HepG2 (cell line): ENCODE results near the gene MMP25. TPM values are rescaled to one million over a fixed set of nuclear protein-coding genes. Genes with fewer than 3 reads are reported as not detected.

ENCODE experiments used
- GPN1 ChIP-seq: sonication (generic); formaldehyde crosslinking; IDR thresholded peaks from 2 replicates; pipeline ENCODE4 v1.5.1; 2020; ENCODE audit warnings: missing genetic modification reagents, borderline replicate concordance
- KDM1A ChIP-seq: IDR thresholded peaks from 2 replicates; pipeline ENCODE4 v1.6.1; 2016; ENCODE audit warnings: missing compliant biosample characterization
- NFKBIZ ChIP-seq: IDR thresholded peaks from 2 replicates; pipeline ENCODE4 v1.6.1; 2018; ENCODE audit warnings: missing genetic modification reagents, missing compliant biosample characterization
- POLR2AphosphoS2 ChIP-seq: IDR thresholded peaks from 2 replicates; pipeline ENCODE4 v1.6.1; 2011; ENCODE audit warnings: low read depth, low read length, improper control_type of control experiment
- RBFOX2 ChIP-seq: fragments of 200-400 bp; formaldehyde crosslinking; IDR thresholded peaks from 2 replicates; pipeline ENCODE4 v1.6.1; 2017; ENCODE audit warnings: low read depth, mild to moderate bottlenecking, low read length
- REL ChIP-seq: sonication (generic); formaldehyde crosslinking; conservative IDR thresholded peaks from 2 replicates; pipeline ENCODE4 v1.8.0; 2022; ENCODE audit warnings: mild to moderate bottlenecking, missing genetic modification reagents, moderate library complexity
- RELA ChIP-seq: sonication (generic); formaldehyde crosslinking; IDR thresholded peaks from 2 replicates; pipeline ENCODE4 v1.4.0; 2020; ENCODE audit warnings: missing genetic modification reagents
- SYNCRIP ChIP-seq: fragments of 200-400 bp; formaldehyde crosslinking; IDR thresholded peaks from 2 replicates; pipeline ENCODE4 v1.6.1; 2018; ENCODE audit warnings: mild to moderate bottlenecking, low read depth, low read length; ENCODE audit not compliant: insufficient read depth
- TOE1 ChIP-seq: sonication (generic); formaldehyde crosslinking; IDR thresholded peaks from 2 replicates; pipeline ENCODE4 v1.4.0; 2020; ENCODE audit warnings: mild to moderate bottlenecking, missing genetic modification reagents
- ZBTB38 ChIP-seq: sonication (generic); formaldehyde crosslinking; IDR thresholded peaks from 2 replicates; pipeline ENCODE4 v1.5.1; 2020; ENCODE audit warnings: mild to moderate bottlenecking, missing genetic modification reagents
- ZC3H4 ChIP-seq: sonication (generic); formaldehyde crosslinking; IDR thresholded peaks from 2 replicates; pipeline ENCODE4 v1.4.0; 2020; ENCODE audit warnings: missing genetic modification reagents, borderline replicate concordance
- ZNF124 ChIP-seq: sonication (generic); formaldehyde crosslinking; IDR thresholded peaks from 2 replicates; pipeline ENCODE4 v1.4.0; 2020; ENCODE audit warnings: missing genetic modification reagents
- ZNF180 ChIP-seq: sonication (generic); formaldehyde crosslinking; IDR thresholded peaks from 2 replicates; pipeline ENCODE4 v1.4.0; 2020; ENCODE audit warnings: low read depth, missing genetic modification reagents, borderline replicate concordance
- ZNF337 ChIP-seq: sonication (generic); formaldehyde crosslinking; IDR thresholded peaks from 2 replicates; pipeline ENCODE4 v1.5.1; 2020; ENCODE audit warnings: missing genetic modification reagents, low read depth, mild to moderate bottlenecking, borderline replicate concordance
- ZNF451 ChIP-seq: sonication (generic); formaldehyde crosslinking; IDR thresholded peaks from 2 replicates; pipeline ENCODE4 v1.5.0; 2020; ENCODE audit warnings: mild to moderate bottlenecking, missing genetic modification reagents
- ZSCAN22 ChIP-seq: sonication (generic); formaldehyde crosslinking; IDR thresholded peaks from 2 replicates; pipeline ENCODE4 v1.4.0; 2020; ENCODE audit warnings: mild to moderate bottlenecking, missing genetic modification reagents
- polyA plus RNA-seq, 8 experiments: library from polyadenylated mRNA; depleted of rRNA in 3 of 8; stranded (reverse) in 7 of 8; unstranded in 1 of 8; fragments of >200 nt; fragmentation: Illumina TruSeq in 4 of 8; extraction: Trizol in 4 of 8; gene quantifications; 2 replicates each; pipeline versions ENCODE4 v1.2.1 to v1.2.3, GENCODE V29; 2011 to 2016; ENCODE audit warnings: low read depth in 4 of 8, missing spikeins in 1 of 8, mixed read lengths in 1 of 8; ENCODE audit not compliant: insufficient read depth in 1 of 8
- total RNA-seq, 5 experiments: library from RNA; depleted of rRNA; stranded (reverse); fragments of >200 nt; fragmentation: Illumina TruSeq; extraction: Trizol; gene quantifications; 2 replicates each; pipeline ENCODE4 v1.2.3, GENCODE V29; 2016; ENCODE audit warnings: low read depth in 1 of 5
- TF ChIP-seq, protein P1 (sequence below): IDR thresholded peaks from 2 replicates; pipeline ENCODE4 v1.6.1; 2016; ENCODE audit warnings: low read depth, control low read depth
- TF ChIP-seq, protein P2 (sequence below): sonication (generic); formaldehyde crosslinking; conservative IDR thresholded peaks from 2 replicates; pipeline ENCODE4 v1.8.0; 2022; ENCODE audit warnings: missing genetic modification reagents
- TF ChIP-seq, protein P3 (sequence below): sonication (generic); formaldehyde crosslinking; IDR thresholded peaks from 2 replicates; pipeline ENCODE4 v1.5.0; 2020; ENCODE audit warnings: mild to moderate bottlenecking, low read depth, missing genetic modification reagents, borderline replicate concordance
- TF ChIP-seq, protein P4 (sequence below): sonication (generic); formaldehyde crosslinking; IDR thresholded peaks from 2 replicates; pipeline ENCODE4 v1.4.0; 2020; ENCODE audit warnings: mild to moderate bottlenecking, missing genetic modification reagents, borderline replicate concordance

MMP25 gene
- total and polyA plus RNA-seq, 2 of the 13 experiments (the other 11 are each of a cell fraction or from before 2014, with no cell fraction given), result 0.04 to 0.08 TPM

DNA sequence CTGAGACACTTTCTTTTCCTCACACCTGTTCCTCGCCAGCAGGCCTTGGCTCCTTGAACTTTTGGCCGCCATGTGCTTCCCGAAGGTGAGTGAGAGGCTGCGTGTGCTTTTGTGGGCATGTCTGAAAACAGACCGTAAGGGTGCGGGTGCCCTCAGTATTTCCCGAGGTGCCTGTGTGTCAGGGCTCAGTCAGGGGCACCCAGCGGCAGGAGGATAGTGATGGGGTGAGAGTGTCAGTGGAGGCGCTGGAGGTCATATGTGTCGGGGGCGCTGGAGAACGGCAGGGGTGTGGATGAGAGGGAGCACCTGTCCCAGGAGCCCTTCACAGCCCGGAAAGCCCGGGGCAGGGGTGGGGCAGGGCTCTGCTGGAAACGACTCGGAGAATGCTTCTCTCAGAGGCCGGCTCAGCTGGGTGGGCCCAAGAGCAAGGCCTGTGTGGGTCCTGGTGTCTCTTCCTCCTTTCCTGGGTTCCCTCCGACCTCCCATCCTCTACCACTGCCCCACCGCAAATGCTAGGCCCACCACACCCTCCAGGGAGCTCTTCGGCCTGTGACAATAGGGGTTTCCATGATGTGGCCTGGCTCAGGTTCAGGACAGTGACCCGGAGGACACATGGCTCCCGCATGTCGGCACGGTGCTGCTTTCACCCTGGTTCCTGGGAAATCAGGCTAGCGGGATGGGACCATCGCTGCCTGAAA, 19.5 kb downstream of the MMP25 start (continued):
- TF ChIP-seq ZNF124 (CRISPR knock-in tag) (no peak), GPN1 (CRISPR knock-in tag) (no peak), ZC3H4 (CRISPR knock-in tag) (no peak), ZNF337 (no peak), ZNF180 (CRISPR knock-in tag) (no peak), ZBTB38 (CRISPR knock-in tag) (no peak), ZSCAN22 (no peak), KDM1A (CRISPR knock-in tag) (no peak), POLR2AphosphoS2 (no peak; the same call in 1 of the 2 replicates), SYNCRIP (no peak), ZNF451 (CRISPR knock-in tag) (no peak), REL (CRISPR knock-in tag) (no peak; the same call in 1 of the 2 replicates), NFKBIZ (CRISPR knock-in tag) (no peak), TOE1 (CRISPR knock-in tag) (no peak), RBFOX2 (0 out of 2 replicates have a peak, but pooled peaks have one; percentile 31), RELA (CRISPR knock-in tag) (no peak)
- TF ChIP-seq, protein P1, sequence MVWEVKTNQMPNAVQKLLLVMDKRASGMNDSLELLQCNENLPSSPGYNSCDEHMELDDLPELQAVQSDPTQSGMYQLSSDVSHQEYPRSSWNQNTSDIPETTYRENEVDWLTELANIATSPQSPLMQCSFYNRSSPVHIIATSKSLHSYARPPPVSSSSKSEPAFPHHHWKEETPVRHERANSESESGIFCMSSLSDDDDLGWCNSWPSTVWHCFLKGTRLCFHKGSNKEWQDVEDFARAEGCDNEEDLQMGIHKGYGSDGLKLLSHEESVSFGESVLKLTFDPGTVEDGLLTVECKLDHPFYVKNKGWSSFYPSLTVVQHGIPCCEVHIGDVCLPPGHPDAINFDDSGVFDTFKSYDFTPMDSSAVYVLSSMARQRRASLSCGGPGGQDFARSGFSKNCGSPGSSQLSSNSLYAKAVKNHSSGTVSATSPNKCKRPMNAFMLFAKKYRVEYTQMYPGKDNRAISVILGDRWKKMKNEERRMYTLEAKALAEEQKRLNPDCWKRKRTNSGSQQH (CRISPR knock-in tag), result no peak
- TF ChIP-seq, protein P2, sequence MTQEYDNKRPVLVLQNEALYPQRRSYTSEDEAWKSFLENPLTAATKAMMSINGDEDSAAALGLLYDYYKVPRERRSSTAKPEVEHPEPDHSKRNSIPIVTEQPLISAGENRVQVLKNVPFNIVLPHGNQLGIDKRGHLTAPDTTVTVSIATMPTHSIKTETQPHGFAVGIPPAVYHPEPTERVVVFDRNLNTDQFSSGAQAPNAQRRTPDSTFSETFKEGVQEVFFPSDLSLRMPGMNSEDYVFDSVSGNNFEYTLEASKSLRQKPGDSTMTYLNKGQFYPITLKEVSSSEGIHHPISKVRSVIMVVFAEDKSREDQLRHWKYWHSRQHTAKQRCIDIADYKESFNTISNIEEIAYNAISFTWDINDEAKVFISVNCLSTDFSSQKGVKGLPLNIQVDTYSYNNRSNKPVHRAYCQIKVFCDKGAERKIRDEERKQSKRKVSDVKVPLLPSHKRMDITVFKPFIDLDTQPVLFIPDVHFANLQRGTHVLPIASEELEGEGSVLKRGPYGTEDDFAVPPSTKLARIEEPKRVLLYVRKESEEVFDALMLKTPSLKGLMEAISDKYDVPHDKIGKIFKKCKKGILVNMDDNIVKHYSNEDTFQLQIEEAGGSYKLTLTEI (CRISPR knock-in tag), result no peak
- TF ChIP-seq, protein P3, sequence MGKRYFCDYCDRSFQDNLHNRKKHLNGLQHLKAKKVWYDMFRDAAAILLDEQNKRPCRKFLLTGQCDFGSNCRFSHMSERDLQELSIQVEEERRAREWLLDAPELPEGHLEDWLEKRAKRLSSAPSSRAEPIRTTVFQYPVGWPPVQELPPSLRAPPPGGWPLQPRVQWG (CRISPR knock-in tag), result no peak
- TF ChIP-seq, protein P4, sequence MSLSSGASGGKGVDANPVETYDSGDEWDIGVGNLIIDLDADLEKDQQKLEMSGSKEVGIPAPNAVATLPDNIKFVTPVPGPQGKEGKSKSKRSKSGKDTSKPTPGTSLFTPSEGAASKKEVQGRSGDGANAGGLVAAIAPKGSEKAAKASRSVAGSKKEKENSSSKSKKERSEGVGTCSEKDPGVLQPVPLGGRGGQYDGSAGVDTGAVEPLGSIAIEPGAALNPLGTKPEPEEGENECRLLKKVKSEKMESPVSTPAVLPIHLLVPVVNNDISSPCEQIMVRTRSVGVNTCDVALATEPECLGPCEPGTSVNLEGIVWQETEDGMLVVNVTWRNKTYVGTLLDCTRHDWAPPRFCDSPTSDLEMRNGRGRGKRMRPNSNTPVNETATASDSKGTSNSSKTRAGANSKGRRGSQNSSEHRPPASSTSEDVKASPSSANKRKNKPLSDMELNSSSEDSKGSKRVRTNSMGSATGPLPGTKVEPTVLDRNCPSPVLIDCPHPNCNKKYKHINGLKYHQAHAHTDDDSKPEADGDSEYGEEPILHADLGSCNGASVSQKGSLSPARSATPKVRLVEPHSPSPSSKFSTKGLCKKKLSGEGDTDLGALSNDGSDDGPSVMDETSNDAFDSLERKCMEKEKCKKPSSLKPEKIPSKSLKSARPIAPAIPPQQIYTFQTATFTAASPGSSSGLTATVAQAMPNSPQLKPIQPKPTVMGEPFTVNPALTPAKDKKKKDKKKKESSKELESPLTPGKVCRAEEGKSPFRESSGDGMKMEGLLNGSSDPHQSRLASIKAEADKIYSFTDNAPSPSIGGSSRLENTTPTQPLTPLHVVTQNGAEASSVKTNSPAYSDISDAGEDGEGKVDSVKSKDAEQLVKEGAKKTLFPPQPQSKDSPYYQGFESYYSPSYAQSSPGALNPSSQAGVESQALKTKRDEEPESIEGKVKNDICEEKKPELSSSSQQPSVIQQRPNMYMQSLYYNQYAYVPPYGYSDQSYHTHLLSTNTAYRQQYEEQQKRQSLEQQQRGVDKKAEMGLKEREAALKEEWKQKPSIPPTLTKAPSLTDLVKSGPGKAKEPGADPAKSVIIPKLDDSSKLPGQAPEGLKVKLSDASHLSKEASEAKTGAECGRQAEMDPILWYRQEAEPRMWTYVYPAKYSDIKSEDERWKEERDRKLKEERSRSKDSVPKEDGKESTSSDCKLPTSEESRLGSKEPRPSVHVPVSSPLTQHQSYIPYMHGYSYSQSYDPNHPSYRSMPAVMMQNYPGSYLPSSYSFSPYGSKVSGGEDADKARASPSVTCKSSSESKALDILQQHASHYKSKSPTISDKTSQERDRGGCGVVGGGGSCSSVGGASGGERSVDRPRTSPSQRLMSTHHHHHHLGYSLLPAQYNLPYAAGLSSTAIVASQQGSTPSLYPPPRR (CRISPR knock-in tag), result no peak; the same call in 1 of the 2 replicates
